Measurements from ENCODE around the gene SETD2. TPM values are rescaled to one million over a fixed set of nuclear protein-coding genes. Genes with fewer than 3 reads are reported as not detected.

SETD2 gene
- total and polyA plus RNA-seq, 9 of the 15 experiments (the other 6 are each of a cell fraction or from before 2014, with no cell fraction given), result 8.2 to 44.0 (median 33.6) TPM

- TF ChIP-seq TFE3 (CRISPR knock-in tag; IDR thresholded peaks at IDR 0.05) (no peak), CCNT2 (IDR thresholded peaks at IDR 0.05; ENCODE audit: borderline replicate concordance, extremely low read depth, insufficient read length, low read depth, low read length) (peak; percentile 71), ZNF12 (CRISPR knock-in tag; IDR thresholded peaks at IDR 0.05) (0 out of 2 replicates have a peak, but pooled peaks have one; percentile 18), SUPT5H (IDR thresholded peaks at IDR 0.05) (peak; percentile 70), HNRNPUL1 (IDR thresholded peaks at IDR 0.05; ENCODE audit: low read length) (no peak), NFXL1 (CRISPR knock-in tag; IDR thresholded peaks at IDR 0.05) (no peak), NFE2L1 (tag; IDR thresholded peaks at IDR 0.05; ENCODE audit: borderline replicate concordance, low read depth) (no peak), TEAD4 (IDR thresholded peaks at IDR 0.05; ENCODE audit: low read length) (no peak), TEAD4 (CRISPR knock-in tag; IDR thresholded peaks at IDR 0.05; ENCODE audit: borderline replicate concordance) (no peak), SNIP1 (IDR thresholded peaks at IDR 0.05; ENCODE audit: low read depth) (no peak), KDM2B (CRISPR knock-in tag; IDR thresholded peaks at IDR 0.05) (0 out of 2 replicates have a peak, but pooled peaks have one; percentile 49), ETS2 (tag; IDR thresholded peaks at IDR 0.05; ENCODE audit: borderline replicate concordance, poor library complexity, severe bottlenecking) (no peak), POU5F1 (IDR thresholded peaks at IDR 0.05; ENCODE audit: borderline replicate concordance, low read depth, low read length, partially characterized antibody) (no peak), ARNT (IDR thresholded peaks at IDR 0.05) (no peak), PYGO2 (tag; IDR thresholded peaks at IDR 0.05) (no peak), LCOR (CRISPR knock-in tag; IDR thresholded peaks at IDR 0.05) (no peak), MTA2 (IDR thresholded peaks at IDR 0.05; ENCODE audit: low read depth) (no peak), SPI1 (IDR thresholded peaks at IDR 0.05; ENCODE audit: borderline replicate concordance, low read depth, low read length) (no peak), FOXK1 (CRISPR knock-in tag; IDR thresholded peaks at IDR 0.05; ENCODE audit: borderline replicate concordance) (peak; percentile 78; the same call in 1 of the 2 replicates), GMEB1 (CRISPR knock-in tag; IDR thresholded peaks at IDR 0.05) (no peak; the same call in none of the 2 replicates), POLR2AphosphoS2 (IDR thresholded peaks at IDR 0.05; ENCODE audit: low read length) (no peak), ZNF133 (CRISPR knock-in tag; IDR thresholded peaks at IDR 0.05) (no peak)
- TF ChIP-seq, protein P1, sequence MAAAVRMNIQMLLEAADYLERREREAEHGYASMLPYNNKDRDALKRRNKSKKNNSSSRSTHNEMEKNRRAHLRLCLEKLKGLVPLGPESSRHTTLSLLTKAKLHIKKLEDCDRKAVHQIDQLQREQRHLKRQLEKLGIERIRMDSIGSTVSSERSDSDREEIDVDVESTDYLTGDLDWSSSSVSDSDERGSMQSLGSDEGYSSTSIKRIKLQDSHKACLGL (CRISPR knock-in tag; IDR thresholded peaks at IDR 0.05; ENCODE audit: borderline replicate concordance, poor library complexity, severe bottlenecking), result no peak
- TF ChIP-seq, protein P2, sequence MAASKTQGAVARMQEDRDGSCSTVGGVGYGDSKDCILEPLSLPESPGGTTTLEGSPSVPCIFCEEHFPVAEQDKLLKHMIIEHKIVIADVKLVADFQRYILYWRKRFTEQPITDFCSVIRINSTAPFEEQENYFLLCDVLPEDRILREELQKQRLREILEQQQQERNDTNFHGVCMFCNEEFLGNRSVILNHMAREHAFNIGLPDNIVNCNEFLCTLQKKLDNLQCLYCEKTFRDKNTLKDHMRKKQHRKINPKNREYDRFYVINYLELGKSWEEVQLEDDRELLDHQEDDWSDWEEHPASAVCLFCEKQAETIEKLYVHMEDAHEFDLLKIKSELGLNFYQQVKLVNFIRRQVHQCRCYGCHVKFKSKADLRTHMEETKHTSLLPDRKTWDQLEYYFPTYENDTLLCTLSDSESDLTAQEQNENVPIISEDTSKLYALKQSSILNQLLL (CRISPR knock-in tag; IDR thresholded peaks at IDR 0.05; ENCODE audit: borderline replicate concordance), result no peak
These were observed at the start of gene SETD2 (continued) for GRCh38 chr3:47164007-47164881.
